CD4-positive, alpha-beta T cell treated with Interleukin-4 for 1 hour (primary cell): Measurements from ENCODE around the gene UBXN10.

Experiments used
- DNase-seq, 2 donors: peaks; one replicate each; pipeline ENCODE4 v3.0.0-alpha.2; 2020 to 2022

The UBXN10 gene

GRCh38 chr1:20152599-20152930, 33.3 kb upstream of the UBXN10 start:
- DNase-seq, result no peak

GRCh38 chr1:20153000-20153418, 32.9 kb upstream of the UBXN10 start:
- peak in 1 of 2 donors; percentile 48 for DNase-seq

- DNase-seq, result no peak
These were observed 31.5 kb upstream of the UBXN10 start for GRCh38 chr1:20154301-20154831.

GRCh38 chr1:20158358-20159070, 27.4 kb upstream of the UBXN10 start:
- peak in 1 of 2 donors; percentile 17 for DNase-seq

GRCh38 chr1:20160034-20160433, 25.9 kb upstream of the UBXN10 start:
- no peak for DNase-seq

GRCh38 chr1:20164694-20165202, 21.1 kb upstream of the UBXN10 start:
- peak in 1 of 2 donors; percentile 23 for DNase-seq

- DNase-seq, result no peak
These were observed 20.4 kb upstream of the UBXN10 start for GRCh38 chr1:20165522-20165951.

GRCh38 chr1:20166051-20166450, 19.8 kb upstream of the UBXN10 start:
- DNase-seq, result no peak

- no peak for DNase-seq
These were observed 18.8 kb upstream of the UBXN10 start for GRCh38 chr1:20167126-20167525.

- no peak for DNase-seq
These were observed 17.1 kb upstream of the UBXN10 start for GRCh38 chr1:20168564-20169491.

GRCh38 chr1:20169932-20170331, 16.0 kb upstream of the UBXN10 start:
- no peak for DNase-seq

- no peak for DNase-seq
These were observed 13.8 kb upstream of the UBXN10 start for GRCh38 chr1:20172033-20172590.

GRCh38 chr1:20174937-20175666, 10.8 kb upstream of the UBXN10 start:
- no peak for DNase-seq

GRCh38 chr1:20178634-20179370, 7.1 kb upstream of the UBXN10 start:
- DNase-seq, result peak in 1 of 2 donors; percentile 25

- no peak for DNase-seq
These were observed 6.3 kb upstream of the UBXN10 start for GRCh38 chr1:20179371-20180128.

- no peak for DNase-seq
These were observed 5.6 kb upstream of the UBXN10 start for GRCh38 chr1:20180129-20180843.

GRCh38 chr1:20180844-20181207, 5.1 kb upstream of the UBXN10 start:
- DNase-seq, result no peak

- no peak for DNase-seq
These were observed 3.5 kb upstream of the UBXN10 start for GRCh38 chr1:20182415-20182814.

GRCh38 chr1:20183035-20183434, 2.9 kb upstream of the UBXN10 start:
- DNase-seq, result no peak

GRCh38 chr1:20183616-20184271, 2.2 kb upstream of the UBXN10 start:
- no peak for DNase-seq
